A673 (cell line): ENCODE data around the gene MRTFA. TPM values are rescaled to one million over a fixed set of nuclear protein-coding genes. Genes with fewer than 3 reads are reported as not detected.

Experiments
- BruUV-seq: library from RNA; stranded (reverse); fragments of 400-500 nt; replicated peaks from 2 replicates; lab custom pipeline; 2021; lab: Mats Ljungman, UMichigan
- CTCF ChIA-PET: fragments of 300-600 bp; sonication (Branson Sonifier 250); formaldehyde crosslinking; loops from one replicate; lab custom pipeline; 2022; ENCODE audit warnings: antibody characterized with exemption; lab: Charles Lee
- POLR2A ChIA-PET: fragments of 300-600 bp; sonication (Branson Sonifier 250); formaldehyde crosslinking; loops from one replicate; lab custom pipeline; 2022; ENCODE audit warnings: antibody characterized with exemption; ENCODE audit not compliant: low non-redundant PET; lab: Charles Lee
- DNase-seq: peaks from one replicate; pipeline ENCODE4 v3.0.0-alpha.2; 2015; ENCODE audit warnings: low spot score
- H3K27ac ChIP-seq: fragments of 200-600 bp; sonication (generic); 2 replicates; pipeline ENCODE4 v1.5.1; 2016; ENCODE audit warnings: mixed run types, low read depth, mild to moderate bottlenecking, mixed read lengths, antibody characterized with exemption, low read length; ENCODE audit not compliant: poor library complexity, severe bottlenecking
- H3K27me3 ChIP-seq: fragments of 200-600 bp; sonication (generic); replicated peaks from 2 replicates; pipeline ENCODE4 v1.6.1; 2017; ENCODE audit warnings: mixed run types, low read depth, mild to moderate bottlenecking, mixed read lengths, antibody characterized with exemption, low read length; ENCODE audit not compliant: insufficient read depth, poor library complexity
- H3K36me3 ChIP-seq: fragments of 200-600 bp; sonication (generic); 2 replicates; pipeline ENCODE4 v1.6.1; 2016; ENCODE audit warnings: mixed run types, mild to moderate bottlenecking, mixed read lengths, antibody characterized with exemption, low read length; ENCODE audit not compliant: insufficient read depth, poor library complexity, severe bottlenecking
- H3K4me1 ChIP-seq: fragments of 200-600 bp; sonication (generic); 2 replicates; pipeline ENCODE4 v1.6.1; 2017; ENCODE audit warnings: mixed run types, mild to moderate bottlenecking, mixed read lengths, antibody characterized with exemption, low read length; ENCODE audit not compliant: insufficient read depth, poor library complexity, severe bottlenecking
- H3K4me3 ChIP-seq: fragments of 200-600 bp; sonication (generic); 2 replicates; pipeline ENCODE4 v1.5.1; 2016; ENCODE audit warnings: low read depth, mixed run types, mild to moderate bottlenecking, mixed read lengths, low read length; ENCODE audit not compliant: poor library complexity, severe bottlenecking
- H3K9me3 ChIP-seq: fragments of 200-600 bp; sonication (generic); 2 replicates; pipeline ENCODE4 v1.6.1; 2016; ENCODE audit warnings: mixed run types, low read depth, mild to moderate bottlenecking, mixed read lengths, antibody characterized with exemption, low read length; ENCODE audit not compliant: poor library complexity, severe bottlenecking
- CTCF ChIP-seq: fragments of 300-800, 200-600 bp; sonication (generic); conservative IDR thresholded peaks from 2 replicates; pipeline ENCODE4 v1.5.1; 2017; ENCODE audit warnings: low read depth, mild to moderate bottlenecking, antibody characterized with exemption, low read length, moderate library complexity, mixed read lengths
- EZH2 ChIP-seq: fragments of 200-600 bp; sonication (generic); IDR thresholded peaks from 2 replicates; pipeline ENCODE4 v1.6.1; 2017; ENCODE audit warnings: borderline replicate concordance, low read depth, mild to moderate bottlenecking, mixed read lengths, antibody characterized with exemption, low read length; ENCODE audit not compliant: poor library complexity, severe bottlenecking
- intact Hi-C: fragments of 100-400 bp; cut with micrococcal nuclease; formaldehyde crosslinking; loops from one replicate; pipeline ENCODE4 v1.10.0; 2022; ENCODE audit not compliant: unreplicated experiment
- total RNA-seq: library from RNA; stranded (reverse); gene quantifications from 2 replicates; pipeline ENCODE4 v1.2.3, GENCODE V29; 2021

MRTFA gene
- total RNA-seq, 1 experiment from 2014 or later: 35.8 TPM

DNA sequence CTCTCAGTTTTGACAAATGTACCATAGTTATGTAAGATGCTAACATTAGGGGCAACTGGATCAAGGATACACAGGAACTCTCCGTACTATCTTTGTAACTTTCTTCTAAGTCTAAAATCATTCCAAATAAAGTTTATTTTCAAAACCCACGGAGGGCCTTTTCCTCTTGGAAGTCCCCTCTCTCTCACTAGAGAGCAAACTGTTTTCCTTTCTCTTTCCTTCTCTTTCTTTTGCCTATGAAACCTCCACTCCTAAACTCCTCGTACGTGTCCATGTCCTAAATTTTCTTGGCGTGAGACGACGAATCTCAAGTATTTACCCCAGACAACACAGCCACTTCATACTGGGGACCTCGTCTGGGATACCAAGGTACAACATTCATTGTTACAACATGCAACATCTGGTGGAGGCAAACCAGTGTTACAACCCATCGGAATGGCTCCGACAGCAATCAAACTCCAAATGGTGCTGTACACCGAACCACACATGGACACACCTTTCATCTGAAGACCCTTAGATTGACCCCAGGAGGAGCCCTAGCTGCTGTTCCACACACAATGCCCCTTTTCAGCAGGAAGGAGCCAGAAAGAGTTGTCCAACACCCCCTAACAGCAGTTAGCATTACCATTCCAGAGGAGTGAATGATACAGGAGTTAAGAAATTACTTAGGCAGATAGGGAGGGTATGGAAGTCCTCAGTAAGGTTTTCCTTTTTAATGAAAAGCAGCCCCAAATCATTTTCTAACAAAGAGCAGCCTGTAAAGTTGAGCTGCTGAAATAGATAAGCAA lies 158.0 kb downstream of the MRTFA start:
- H3K4me1 ChIP-seq: peaks cover 11% of the 10 kb centered on the region

DNA sequence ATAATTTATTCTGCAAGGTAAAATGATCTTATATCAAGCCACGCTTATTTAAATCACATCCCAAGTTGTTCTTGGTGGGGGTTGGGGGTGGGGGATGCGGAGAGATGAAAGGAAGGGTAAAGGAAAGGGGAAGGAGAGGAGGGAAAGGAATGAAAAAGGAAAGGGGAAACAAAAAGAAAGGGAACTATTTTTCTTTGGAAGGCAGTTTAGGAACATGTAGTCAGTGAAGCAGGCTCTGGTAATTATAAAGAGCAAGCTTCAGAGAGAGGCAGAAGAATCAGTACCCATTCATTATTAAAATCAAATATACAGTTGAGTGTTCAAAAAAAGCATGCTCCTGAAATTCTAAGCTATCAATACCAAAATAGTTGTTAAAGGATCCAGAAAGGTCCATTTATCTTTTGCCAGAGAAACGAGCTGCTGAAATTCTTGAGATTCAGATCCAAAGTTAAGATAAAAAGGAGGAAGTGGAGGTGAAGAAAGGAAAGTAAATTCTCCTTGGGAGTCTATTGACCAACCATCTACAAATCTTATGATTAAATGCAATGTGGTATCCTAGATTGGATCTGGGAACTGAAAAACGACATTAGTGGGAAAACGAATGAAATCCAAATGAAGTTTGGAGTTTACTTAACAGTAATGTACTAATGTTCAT lies 158.7 kb downstream of the MRTFA start:
- Histone ChIP-seq H3K27me3 (no peaks in the 10 kb centered on the region), H3K36me3 (no peaks in the 10 kb centered on the region), H3K9me3 (no peaks in the 10 kb centered on the region), H3K27ac (no peak overlapping the region), H3K4me1 (peaks cover 11% of the 10 kb centered on the region), H3K4me3 (no peak overlapping the region)
- no peak for DNase-seq
- no TSS peak for BruUV-seq
- intact Hi-C loops: no loop called here
- CTCF ChIA-PET: interaction anchor here (0.5 kb wide), 1 partner anchor 82 kb away, joined by 4 read pairs; no protein-coding TSS in a partner anchor
- POLR2A ChIA-PET: no interaction called here
- TF ChIP-seq EZH2: no peak
- TF ChIP-seq CTCF: no peak

More for the DNA sequence above, 158.0 kb downstream of the MRTFA start:
- Histone ChIP-seq H3K27ac (no peak overlapping the region), H3K4me3 (no peak overlapping the region), H3K27me3 (no peaks in the 10 kb centered on the region), H3K9me3 (no peaks in the 10 kb centered on the region), H3K36me3 (no peaks in the 10 kb centered on the region)
- no peak for DNase-seq
- TF ChIP-seq EZH2 (no peak), CTCF (no peak)
- ChIA-PET POLR2A (no interaction called here), CTCF (interaction anchor here (0.5 to 0.6 kb wide), 3 partner anchors 30 to 82 kb away, joined by 3 to 4 read pairs (median 3); no protein-coding TSS in a partner anchor)
- intact Hi-C loops: no loop called here
- no TSS peak for BruUV-seq

DNA sequence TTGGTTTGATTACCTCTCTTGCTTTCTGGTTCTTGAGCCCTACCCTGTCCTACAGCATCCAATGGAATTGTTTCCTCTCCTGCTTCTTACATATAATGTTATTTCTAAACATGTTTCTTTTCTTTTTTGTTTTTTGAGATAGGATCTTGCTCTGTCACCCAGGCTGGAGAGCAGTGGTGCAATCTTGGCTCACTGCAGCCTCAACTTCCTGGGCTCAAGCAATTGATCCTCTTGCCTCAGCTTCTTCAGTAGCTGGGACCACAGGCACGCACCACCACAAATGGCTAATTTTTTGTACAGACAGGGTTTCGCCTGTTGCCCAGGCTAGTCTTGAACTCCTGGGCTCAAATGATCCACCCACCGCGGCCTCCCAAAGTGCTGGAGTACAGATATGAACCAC lies 160.2 kb downstream of the MRTFA start:
- H3K9me3 ChIP-seq: no peaks in the 10 kb centered on the region
- intact Hi-C loops: no loop called here
- ChIA-PET CTCF (no interaction called here), POLR2A (no interaction called here)
- DNase-seq: no peak
- TF ChIP-seq EZH2 (no peak), CTCF (no peak)
- H3K27ac ChIP-seq: no peak overlapping the region
- no peaks in the 10 kb centered on the region for H3K27me3 ChIP-seq
- peaks cover 7% of the 10 kb centered on the region for H3K4me1 ChIP-seq
- H3K4me3 ChIP-seq: no peak overlapping the region
- no peaks in the 10 kb centered on the region for H3K36me3 ChIP-seq
- BruUV-seq: no TSS peak
